ENCODE measurements around the gene CAMSAP1.

CAMSAP1 gene

DNA sequence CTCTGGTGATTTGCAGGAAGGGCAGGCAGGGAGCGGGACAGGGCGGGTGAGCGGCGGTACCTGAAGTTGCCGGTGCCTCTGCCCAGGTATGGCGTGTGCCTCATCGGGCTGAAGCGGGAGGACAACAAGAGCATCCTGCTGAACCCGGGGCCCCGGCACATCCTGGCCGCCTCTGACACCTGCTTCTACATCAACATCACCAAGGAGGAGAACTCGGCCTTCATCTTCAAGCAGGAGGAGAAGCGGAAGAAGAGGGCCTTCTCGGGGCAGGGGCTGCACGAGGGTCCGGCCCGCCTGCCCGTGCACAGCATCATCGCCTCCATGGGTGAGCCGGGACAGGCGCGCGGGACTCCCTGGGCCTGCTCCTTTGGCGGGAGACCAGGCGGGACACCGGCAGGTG is 136.6 kb downstream of the CAMSAP1 start:
- DNase-seq = no peak

DNA sequence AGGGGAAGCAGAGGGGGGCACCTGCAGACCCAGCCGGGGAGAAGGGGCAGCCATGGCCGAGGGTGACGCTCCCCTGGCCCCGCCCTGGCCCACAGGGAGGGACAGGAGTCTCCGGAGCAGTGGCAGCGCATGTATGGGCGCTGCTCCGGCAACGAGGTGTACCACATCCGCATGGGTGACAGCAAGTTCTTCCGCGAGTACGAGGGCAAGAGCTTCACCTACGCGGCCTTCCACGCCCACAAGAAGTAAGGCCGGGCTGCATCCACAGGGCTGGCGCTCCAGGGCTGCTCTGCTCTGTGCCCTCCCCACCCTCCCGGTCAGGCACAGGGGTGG is 137.2 kb downstream of the CAMSAP1 start:
- DNase-seq = no peak

DNA sequence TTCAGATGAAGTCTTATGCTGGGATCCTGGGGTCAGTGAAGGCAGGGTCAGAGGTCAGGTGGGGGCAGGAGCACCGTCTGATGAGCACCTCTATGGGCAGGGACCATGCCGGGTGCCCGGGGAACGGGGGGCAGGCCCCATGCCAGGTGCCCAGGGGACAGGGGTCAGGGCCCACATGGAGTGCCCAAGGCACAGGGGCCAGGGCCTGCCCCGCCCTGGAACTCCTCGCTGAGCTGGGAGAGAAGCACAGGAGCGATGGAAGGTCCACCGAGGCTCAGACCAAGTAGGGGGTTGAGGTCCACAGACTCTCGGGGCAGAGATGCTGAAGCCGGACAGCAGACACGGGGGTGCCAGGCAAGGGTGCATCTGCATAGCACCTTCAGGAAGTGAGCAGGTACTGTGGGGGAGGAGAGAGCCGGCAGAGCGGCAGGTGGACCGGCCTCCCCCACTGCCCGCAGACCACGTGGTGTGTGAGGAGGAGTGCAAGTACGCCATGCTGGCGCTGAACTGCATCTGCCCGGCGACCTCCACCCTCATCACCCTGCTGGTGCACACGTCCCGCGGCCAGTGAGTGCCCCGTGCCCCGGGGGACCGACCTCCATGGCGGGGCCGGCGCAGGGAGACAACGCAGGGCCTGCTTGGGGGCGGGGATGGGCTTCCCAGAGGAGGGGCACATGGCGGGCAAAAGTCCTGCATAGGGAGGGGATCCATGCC is 137.7 kb downstream of the CAMSAP1 start:
- no peak for DNase-seq

DNA sequence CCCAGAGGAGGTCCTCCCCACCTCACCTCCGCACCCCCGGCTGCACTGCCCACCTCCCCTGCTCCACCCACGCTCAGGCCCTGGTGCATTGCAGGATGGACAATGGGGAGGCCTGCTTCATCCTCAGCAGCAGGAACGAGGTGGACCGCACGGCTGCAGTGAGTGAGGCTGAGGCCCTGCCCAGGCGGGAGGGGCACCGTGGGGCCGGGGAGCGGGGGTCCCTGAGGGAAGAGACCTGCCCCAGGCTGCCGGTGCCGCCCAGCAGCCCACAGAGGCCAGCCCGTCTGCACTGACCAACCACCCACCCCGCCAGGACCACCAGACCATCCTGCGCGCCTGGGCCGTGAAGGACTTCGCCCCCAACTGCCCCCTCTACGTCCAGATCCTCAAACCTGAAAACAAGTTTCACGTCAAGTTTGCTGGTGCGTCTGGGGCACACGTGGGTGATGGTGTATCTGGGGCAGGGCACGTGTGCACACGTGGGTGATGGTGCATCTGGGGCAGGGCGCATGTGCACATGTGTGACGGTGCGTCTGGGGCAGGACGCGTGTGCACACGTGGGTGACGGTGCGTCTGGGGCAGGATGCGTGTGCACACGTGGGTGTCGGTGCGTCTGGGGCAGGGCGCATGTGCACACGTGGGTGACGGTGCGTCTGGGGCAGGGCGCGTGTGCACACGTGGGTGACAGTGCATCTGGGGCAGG is 138.7 kb downstream of the CAMSAP1 start:
- DNase-seq = no peak

DNA sequence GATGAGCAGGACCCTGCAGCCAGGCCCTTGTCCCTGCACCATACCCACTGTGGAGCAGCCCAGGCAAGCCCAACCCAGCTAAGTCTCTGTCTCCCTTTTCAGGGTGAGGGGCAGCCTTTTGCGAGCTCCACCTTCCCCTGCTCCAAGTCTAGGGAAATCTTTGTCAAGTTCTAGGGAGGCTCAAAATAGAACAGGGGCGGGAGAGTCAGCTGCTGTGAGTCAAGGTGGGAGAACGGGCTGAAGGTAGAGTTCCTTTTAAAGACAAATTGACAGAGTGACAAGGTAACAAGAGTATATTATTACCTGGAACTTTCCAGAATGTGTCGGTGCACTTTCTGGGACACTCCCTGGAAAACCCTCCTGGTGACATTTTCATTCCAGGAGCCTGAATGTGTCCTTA is 140.6 kb downstream of the CAMSAP1 start:
- no peak for DNase-seq

DNA sequence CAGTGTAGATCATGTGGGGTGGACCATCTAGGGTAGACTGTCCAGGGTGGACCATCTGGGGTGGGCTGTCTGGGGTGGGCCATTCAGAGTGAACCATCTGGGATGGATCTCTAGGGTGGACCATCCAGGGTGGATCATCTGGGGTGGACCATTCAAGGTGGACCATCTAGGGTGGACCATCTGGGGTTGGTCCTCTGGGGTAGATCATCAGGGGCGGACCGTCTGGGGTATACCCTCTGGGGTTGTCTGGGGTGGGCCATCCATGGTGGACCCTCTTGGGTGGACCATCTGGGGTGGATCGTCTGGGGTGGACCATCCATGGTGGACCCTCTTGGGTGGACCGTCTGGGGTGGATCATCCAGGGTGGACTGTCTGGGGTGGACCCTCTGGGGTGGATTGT is 141.1 kb downstream of the CAMSAP1 start:
- DNase-seq = no peak

DNA sequence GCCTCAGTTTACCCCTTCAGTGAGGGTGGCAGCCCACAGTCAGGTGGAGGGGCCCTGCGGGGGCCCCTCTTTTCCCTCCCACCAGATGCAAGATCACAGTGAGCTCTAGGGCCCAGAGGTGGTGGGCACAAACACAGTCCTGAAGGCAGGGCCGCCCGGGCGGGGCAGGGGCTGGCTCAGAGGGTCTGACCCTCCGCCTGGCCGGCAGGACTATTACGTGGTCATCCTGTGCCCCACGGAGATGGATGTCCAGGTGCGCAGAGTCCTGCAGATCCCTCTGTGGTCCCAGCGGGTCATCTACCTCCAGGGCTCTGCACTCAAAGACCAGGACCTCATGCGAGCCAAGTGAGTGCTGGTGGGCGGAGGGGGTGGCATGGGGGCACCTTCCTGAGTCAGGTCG is 141.9 kb downstream of the CAMSAP1 start:
- DNase-seq = no peak

DNA sequence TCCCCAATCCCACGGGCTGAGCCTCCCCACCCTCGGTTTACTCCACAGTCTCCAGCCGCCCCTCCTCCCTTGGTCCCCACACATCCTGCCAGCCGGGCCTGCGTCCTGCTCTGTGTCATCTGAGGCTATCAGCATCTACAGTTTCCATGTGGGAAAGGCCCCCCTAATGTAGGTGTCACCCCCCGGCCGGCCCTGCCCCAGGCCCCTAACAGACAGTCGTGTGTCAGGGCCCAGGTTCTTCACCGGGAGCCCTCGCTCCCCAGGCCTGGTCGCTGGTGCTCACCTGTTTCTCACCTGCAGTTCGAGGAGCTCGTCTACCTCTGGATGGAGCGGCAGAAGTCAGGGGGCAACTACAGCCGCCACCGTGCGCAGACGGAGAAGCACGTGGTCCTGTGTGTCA is 142.6 kb downstream of the CAMSAP1 start:
- DNase-seq = no peak

DNA sequence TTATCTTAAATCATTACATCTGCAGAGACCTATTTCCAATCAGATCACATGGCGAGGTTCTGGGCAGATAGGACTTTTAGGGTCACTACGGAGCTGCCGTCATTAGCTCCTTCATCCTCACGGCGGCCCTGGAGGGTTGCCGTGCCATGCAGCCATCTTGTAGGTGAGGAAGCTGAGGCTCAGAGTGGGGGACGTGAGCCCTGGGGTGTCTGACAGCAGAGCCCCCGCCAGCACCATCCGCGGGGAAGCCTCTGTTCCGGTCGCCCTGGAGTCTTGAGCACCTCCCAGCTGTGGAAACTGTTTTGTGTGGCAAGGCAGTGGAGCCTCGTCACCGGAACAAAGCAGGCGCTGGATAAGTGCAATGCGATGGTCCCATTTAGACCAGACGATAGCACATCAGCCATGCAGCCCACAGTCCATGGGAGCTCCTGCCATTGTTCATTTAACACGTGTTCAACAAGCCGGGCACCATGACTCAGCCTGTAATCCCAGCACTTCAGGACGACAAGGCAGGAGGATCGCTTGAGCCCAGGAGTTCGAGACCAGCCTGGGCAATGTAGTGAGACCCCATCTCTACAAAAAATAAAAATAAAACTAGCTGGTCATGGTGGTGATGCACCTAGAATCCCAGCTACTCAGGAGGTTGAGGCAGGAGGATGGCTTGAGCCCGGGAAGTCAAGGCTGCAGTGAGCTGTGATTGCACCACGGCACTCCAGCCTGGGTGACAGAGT is 143.5 kb downstream of the CAMSAP1 start:
- DNase-seq = no peak

DNA sequence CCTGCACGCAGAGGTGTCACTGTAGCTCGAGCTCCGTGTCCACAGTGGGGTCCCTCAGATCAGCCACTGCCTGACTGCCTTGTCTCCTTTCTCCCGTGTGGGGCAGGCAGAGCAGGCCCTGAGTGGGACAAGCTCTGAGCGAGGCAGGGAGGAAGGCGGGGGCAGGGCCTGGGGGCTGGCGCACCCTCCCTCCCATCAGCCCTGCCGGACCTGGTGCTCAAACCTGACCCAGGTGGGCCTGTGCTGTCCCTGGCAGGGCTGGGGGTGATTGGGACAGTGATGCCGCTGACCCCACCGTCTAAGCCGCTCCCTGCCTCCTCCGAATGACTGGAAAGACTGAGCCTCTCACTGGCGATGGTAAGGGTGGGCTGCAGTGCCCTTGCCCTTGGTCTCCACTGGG is 144.4 kb downstream of the CAMSAP1 start:
- no peak for DNase-seq

DNA sequence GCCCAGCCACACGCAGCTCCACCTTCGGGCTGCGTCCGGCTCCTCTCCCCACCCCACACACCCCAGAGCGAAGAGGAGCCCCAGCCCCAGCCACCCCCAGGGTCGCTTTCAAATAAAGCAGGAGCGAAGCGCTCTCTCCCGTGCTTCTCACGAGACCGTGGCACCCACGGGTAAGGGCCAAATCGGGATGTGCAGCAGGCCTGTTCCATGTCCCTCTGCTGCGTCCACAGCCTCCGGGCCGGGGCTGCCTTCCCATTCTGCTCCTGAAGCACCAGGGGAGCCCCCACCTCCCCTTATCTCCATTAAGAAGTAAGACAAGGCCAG is 145.5 kb downstream of the CAMSAP1 start:
- DNase-seq = no peak

DNA sequence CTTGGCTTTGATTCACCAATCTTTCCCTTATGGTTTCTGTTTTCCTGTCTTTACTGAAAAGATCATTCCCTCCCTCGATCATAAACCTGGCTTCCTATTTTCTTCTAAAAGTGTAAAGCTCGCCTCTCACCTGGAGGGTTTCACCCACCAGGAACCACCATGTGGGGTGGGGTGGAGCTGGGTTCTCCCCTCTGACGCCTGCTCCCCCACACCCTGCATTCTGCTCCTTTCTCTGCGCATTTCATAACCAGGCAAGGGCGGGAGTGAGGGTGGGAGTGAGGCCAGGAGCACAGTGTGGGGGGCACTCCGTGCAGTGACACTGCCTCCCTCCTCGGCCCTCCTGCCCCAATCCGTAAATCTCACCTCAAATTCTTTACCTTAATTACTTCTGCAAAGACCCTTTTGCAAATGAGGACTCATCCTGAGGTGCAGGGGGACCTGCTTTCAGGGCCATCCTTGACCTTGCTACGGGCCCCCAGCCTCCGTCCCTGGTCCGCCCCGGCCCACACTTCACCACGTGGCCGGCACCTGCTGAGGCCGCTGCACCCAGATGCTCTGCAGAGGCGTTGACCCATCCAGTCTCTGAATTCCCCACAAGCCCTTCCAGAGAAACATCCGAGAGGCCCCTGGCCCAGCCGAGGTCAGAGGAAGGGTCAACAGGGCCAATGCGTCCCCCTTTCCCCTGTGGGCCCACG is 146.0 kb downstream of the CAMSAP1 start:
- no peak for DNase-seq

DNA sequence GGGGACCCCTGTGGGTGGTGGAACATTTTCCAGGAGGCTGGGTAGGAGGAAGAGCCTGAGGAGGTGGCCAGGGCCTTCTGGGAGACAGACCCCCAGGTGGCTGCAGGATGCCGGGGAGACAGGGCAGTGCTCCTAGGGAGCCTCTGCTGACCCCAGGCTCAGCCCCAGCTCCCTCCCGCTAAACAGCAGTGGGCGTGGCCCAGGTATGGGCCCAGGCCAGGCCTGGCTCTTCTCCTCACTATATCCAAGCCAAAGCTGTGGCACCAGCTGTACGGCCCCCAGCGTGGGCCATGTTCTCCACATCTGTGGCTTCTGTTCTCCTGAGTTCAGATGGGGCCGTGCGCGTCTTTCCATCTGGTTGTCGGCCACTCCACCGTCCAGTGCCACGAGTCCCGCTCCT is 146.9 kb downstream of the CAMSAP1 start:
- DNase-seq = no peak

DNA sequence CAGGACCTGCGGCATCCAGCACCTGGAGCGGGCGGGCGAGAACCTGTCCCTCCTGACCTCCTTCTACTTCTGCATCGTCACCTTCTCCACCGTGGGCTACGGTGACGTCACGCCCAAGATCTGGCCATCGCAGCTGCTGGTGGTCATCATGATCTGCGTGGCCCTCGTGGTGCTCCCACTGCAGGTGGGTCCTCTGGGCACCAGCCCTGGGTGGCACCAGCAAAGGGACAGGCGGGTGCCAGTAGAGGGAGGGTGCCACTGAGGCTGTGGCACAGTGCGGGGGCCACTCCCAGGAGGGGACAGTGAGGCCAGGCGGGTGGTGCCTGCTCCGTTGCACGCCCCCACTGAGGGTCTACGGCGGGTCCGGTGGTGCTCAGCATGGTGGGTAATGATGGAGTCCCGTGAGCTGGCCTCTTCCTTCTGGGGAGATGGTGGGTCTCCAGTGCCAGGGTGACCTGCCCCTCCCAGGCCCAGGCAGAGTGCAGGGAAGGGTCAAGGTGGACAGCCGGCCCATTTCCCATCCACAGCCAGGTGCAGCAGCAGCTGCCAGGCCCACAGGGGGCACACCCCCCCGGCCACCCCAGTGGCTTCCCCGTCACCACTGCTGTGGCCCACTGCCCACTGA is 147.6 kb downstream of the CAMSAP1 start:
- DNase-seq = no peak

DNA sequence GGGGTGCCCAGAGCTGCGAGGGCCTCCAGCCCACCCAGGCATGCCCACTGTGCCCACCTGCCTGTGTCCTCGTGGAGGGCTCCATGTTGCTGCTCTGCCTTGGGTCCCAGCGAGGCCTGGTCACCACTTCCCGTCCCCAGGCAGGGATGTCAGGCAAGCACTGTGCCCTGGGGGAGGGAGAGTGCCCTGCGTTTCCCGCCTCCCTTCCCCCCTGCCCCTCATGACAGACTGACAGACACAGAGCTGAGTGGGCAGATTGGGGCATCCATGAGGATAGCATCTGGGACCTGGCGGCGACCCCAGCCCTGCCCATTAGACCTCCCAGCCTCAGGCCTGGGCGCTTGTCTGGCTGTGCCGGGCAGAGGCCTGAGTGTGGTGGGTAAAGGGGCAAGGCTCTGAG is 148.5 kb downstream of the CAMSAP1 start:
- DNase-seq = no peak
